NT2/D1 (cell line): ENCODE results near the gene ORM1.

Experiments
- DNase-seq: peaks from one replicate; pipeline ENCODE4 v3.0.0-alpha.2; 2011; ENCODE audit warnings: low read depth, low spot score
- H3K27me3 ChIP-seq: 2 replicates; pipeline ENCODE4 v1.6.0; 2011; ENCODE audit warnings: mild to moderate bottlenecking; ENCODE audit not compliant: insufficient read length, insufficient read depth
- H3K36me3 ChIP-seq: 2 replicates; pipeline ENCODE4 v1.6.1; 2011; ENCODE audit warnings: mild to moderate bottlenecking, low read length, mixed read lengths; ENCODE audit not compliant: insufficient read depth, insufficient read length
- H3K4me1 ChIP-seq: 2 replicates; pipeline ENCODE4 v1.5.1; 2011; ENCODE audit not compliant: insufficient read depth, insufficient read length
- H3K4me3 ChIP-seq: 2 replicates; pipeline ENCODE4 v1.5.1; 2011; ENCODE audit warnings: low read depth; ENCODE audit not compliant: insufficient read length
- H3K9ac ChIP-seq: 2 replicates; pipeline ENCODE4 v1.6.0; 2011; ENCODE audit warnings: low read depth; ENCODE audit not compliant: insufficient read length
- H3K9me3 ChIP-seq: 2 replicates; pipeline ENCODE4 v1.5.1; 2011; ENCODE audit warnings: mild to moderate bottlenecking, low read length; ENCODE audit not compliant: insufficient read depth
- SUZ12 ChIP-seq: IDR thresholded peaks from 2 replicates; pipeline ENCODE4 v1.6.1; 2011; ENCODE audit not compliant: insufficient read length, insufficient read depth; ENCODE audit errors: extremely low read depth
- YY1 ChIP-seq: IDR thresholded peaks from 2 replicates; pipeline ENCODE4 v1.6.1; 2011; ENCODE audit not compliant: insufficient read length, insufficient read depth
- ZNF274 ChIP-seq: IDR thresholded peaks from 2 replicates; pipeline ENCODE4 v1.6.1; 2011; ENCODE audit warnings: mild to moderate bottlenecking, low read depth, low read length

ORM1 gene

DNA sequence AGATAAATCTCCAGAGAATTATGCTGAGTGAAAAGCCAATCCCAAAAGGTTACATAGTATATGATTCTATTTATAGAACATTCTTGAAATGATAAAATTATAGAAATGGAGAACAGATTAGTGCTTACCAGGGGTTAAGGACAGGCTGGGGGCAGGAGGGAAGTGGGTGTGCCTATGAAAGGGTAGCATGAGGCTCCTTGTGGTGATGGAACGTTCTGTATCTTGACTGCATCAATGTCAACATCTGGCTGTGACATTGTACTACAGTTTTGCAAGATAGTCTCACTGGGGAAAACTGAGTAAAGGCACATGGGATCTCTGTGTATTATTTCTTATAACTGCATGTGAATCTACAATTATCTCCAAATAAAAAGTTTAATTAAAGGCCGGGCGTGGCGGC is 29.0 kb downstream of the ORM1 start:
- TF ChIP-seq ZNF274 (no peak), SUZ12 (no peak), YY1 (no peak)
- no peaks in the 10 kb centered on the region for H3K9me3 ChIP-seq
- no peak overlapping the region for H3K4me3 ChIP-seq
- H3K4me1 ChIP-seq = peaks cover 13% of the 10 kb centered on the region
- H3K27me3 ChIP-seq = no peaks in the 10 kb centered on the region
- no peak for DNase-seq
- H3K36me3 ChIP-seq = peaks cover 68% of the 10 kb centered on the region
- H3K9ac ChIP-seq = no peak overlapping the region

DNA sequence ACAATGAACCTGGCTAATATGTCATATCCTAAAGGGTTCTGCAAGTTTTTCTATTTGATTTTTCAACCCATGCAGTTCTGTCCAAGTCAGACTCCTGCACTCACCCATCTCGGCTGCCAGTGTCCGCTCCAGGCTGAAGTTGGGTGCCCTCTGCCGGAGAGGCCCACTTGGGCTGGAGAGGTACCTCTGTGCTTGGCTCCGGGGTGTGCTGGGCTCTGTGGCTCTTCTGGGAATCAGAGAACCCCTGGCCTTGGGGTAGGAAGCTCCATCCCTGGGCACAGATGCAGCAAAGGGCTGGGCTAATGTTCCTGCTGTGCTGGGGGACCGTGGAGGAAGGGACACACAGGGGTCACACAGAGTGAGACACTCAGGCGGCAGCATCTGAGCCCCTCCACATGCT is 32.9 kb downstream of the ORM1 start:
- no peaks in the 10 kb centered on the region for H3K9me3 ChIP-seq
- no peaks in the 10 kb centered on the region for H3K4me1 ChIP-seq
- no peaks in the 10 kb centered on the region for H3K27me3 ChIP-seq
- TF ChIP-seq YY1 = no peak
- TF ChIP-seq SUZ12 = no peak
- TF ChIP-seq ZNF274 = no peak
- peaks cover 72% of the 10 kb centered on the region for H3K36me3 ChIP-seq
- DNase-seq = no peak
- no peak overlapping the region for H3K9ac ChIP-seq
- no peak overlapping the region for H3K4me3 ChIP-seq

DNA sequence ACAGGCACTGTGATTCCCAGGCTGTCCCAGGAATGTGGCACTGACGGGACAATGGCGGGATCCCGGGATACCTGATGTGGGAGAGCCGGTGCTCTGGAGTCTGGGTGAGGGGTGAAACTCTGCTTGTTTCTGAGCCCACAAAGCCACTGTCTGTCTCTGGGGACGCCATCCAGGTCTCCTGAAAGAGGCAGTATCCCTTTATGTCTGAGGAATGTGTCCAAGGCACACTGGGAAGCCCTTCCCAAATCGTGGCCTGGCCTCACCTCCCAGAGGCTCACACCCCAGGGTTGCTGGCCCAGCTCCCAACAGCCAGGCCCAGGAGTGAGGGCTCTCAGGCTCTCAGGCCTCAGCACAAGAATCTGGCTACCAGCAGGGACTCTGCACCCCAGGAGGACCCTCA is 33.9 kb downstream of the ORM1 start:
- no peak overlapping the region for H3K9ac ChIP-seq
- no peaks in the 10 kb centered on the region for H3K9me3 ChIP-seq
- TF ChIP-seq ZNF274 (no peak), YY1 (no peak), SUZ12 (no peak)
- H3K4me1 ChIP-seq = no peaks in the 10 kb centered on the region
- no peak overlapping the region for H3K4me3 ChIP-seq
- DNase-seq = no peak
- peaks cover 75% of the 10 kb centered on the region for H3K36me3 ChIP-seq
- no peaks in the 10 kb centered on the region for H3K27me3 ChIP-seq

DNA sequence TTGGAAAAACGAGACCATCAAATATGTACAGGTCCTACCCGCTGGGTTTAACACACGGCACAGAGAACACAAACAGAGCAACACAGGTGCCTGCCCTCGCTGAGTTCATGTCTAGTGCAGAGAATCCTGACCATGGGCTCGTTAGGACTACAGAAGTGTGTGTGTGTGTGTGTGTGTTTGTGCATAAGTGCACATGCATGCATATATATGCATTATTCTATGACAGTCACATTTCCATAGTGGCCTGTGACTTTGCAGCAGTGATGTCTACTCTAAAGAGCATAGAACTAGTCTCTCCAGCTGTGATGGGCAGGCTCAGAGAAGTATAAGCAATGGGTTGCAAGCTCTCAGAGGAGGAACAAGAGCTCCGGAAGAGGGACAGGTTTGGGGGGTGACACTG is 34.5 kb downstream of the ORM1 start:
- peaks cover 76% of the 10 kb centered on the region for H3K36me3 ChIP-seq
- no peaks in the 10 kb centered on the region for H3K27me3 ChIP-seq
- no peaks in the 10 kb centered on the region for H3K4me1 ChIP-seq
- no peak overlapping the region for H3K9ac ChIP-seq
- H3K9me3 ChIP-seq = no peaks in the 10 kb centered on the region
- TF ChIP-seq YY1 (no peak), SUZ12 (no peak), ZNF274 (no peak)
- no peak overlapping the region for H3K4me3 ChIP-seq
- no peak for DNase-seq

DNA sequence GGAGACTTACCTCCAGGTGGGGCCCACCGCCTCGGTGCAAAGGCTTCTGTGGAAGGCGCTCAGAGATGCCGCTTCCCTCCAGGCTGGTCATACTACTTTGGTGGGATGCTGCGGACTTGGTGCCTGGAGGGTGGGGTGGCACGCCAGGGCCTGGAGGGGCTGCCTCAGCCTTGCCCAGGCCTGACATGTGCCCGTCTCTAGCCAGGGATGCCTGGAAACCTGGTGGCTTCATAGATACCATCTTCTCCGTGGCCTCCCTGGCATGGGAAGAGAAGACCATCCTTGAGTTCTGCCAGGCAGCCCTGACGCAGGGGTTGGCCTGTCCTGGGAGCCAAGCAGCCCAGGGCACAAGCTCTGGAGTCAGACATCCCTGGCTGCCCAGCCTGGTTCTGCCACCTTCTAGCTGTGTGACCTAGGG is 35.0 kb downstream of the ORM1 start:
- H3K9me3 ChIP-seq = no peaks in the 10 kb centered on the region
- no peak overlapping the region for H3K4me3 ChIP-seq
- TF ChIP-seq SUZ12 = no peak
- no peak for TF ChIP-seq ZNF274
- no peak for TF ChIP-seq YY1
- no peaks in the 10 kb centered on the region for H3K4me1 ChIP-seq
- no peaks in the 10 kb centered on the region for H3K27me3 ChIP-seq
- peaks cover 80% of the 10 kb centered on the region for H3K36me3 ChIP-seq
- DNase-seq = no peak
- H3K9ac ChIP-seq = no peak overlapping the region

DNA sequence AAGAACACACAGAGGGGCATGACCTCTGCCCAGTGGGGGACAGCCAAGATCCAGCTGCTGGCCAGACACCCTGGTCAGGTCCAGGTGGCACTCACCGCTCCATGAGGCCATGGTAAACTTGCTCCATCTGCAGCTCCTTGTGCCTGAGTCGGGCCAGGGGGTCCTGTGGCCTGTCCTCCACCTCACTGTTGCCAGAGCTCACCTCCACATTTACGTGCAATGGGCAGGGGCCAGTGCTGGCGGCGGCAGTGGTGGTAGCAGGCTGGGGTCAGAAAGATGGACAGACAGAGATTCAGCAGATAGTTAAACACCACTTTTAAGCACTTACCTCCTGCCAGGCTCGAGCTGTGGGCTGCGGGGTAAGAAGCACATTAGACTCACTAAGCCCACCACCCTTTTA is 36.9 kb downstream of the ORM1 start:
- TF ChIP-seq ZNF274 (no peak), YY1 (no peak), SUZ12 (no peak)
- H3K4me3 ChIP-seq = no peak overlapping the region
- no peak for DNase-seq
- H3K9me3 ChIP-seq = no peaks in the 10 kb centered on the region
- no peaks in the 10 kb centered on the region for H3K4me1 ChIP-seq
- peaks cover 89% of the 10 kb centered on the region for H3K36me3 ChIP-seq
- H3K9ac ChIP-seq = no peak overlapping the region
- no peaks in the 10 kb centered on the region for H3K27me3 ChIP-seq

DNA sequence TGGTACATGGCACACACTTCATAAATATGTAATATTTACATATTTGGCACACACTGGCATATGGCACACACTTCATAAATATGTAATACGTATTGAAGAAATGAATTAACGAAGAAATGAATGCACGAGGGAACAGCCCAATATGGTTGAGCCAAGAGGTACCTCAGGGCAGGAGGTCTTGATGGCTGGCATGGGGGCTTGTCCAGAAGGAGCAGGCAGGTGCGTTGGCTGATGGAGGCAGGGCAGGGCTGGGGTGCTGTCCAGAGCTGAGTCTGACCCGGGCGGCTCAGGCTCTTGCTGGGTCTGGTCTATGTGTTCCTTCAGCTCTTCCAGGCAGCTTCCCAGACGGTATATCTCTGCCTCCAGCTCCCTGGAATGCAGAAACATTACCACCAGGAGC is 38.6 kb downstream of the ORM1 start:
- peaks cover 82% of the 10 kb centered on the region for H3K36me3 ChIP-seq
- H3K4me3 ChIP-seq = no peak overlapping the region
- H3K9me3 ChIP-seq = no peaks in the 10 kb centered on the region
- TF ChIP-seq ZNF274 = no peak
- TF ChIP-seq YY1 = no peak
- TF ChIP-seq SUZ12 = no peak
- H3K27me3 ChIP-seq = no peaks in the 10 kb centered on the region
- no peaks in the 10 kb centered on the region for H3K4me1 ChIP-seq
- DNase-seq = no peak
- no peak overlapping the region for H3K9ac ChIP-seq

DNA sequence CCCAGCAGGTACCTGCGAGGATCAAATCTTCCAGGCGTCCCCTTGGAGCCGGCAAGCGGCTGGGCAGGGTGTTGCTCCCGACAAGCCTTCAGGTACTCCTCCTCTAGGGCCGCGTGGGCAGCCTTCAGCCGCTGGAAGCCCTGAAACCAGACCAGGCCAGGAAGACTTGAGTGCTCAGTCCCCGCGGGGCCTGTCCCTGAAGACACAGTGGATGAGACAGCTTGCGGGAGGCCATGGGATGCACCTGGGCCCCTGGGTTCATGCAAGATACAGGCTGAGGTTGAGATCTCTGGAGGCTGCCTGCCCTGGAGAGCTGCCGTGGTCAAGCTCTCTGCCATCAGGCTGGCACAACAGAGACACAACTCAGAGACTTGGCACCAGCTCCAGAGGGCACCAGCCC is 39.5 kb downstream of the ORM1 start:
- no peaks in the 10 kb centered on the region for H3K27me3 ChIP-seq
- H3K36me3 ChIP-seq = peaks cover 78% of the 10 kb centered on the region

More for the DNA sequence above, 39.5 kb downstream of the ORM1 start:
- Histone ChIP-seq H3K4me3 (no peak overlapping the region), H3K4me1 (no peaks in the 10 kb centered on the region), H3K9ac (no peak overlapping the region), H3K9me3 (no peaks in the 10 kb centered on the region)
- TF ChIP-seq SUZ12 (no peak), ZNF274 (no peak), YY1 (no peak)
- DNase-seq = no peak
